ENCODE data around the gene OR52I2.

Gene OR52I2

GRCh38 chr11:4637662-4638047 is 56.1 kb downstream of the OR52I2 start:
- DNase-seq (ENCODE audit: low spot score in 2 of 2) (no peak), ATAC-seq (no peak)
- Mint-ChIP-seq H3K4me3 (no peak overlapping the region), H3K27ac (no peak overlapping the region), H3K4me1 (no peaks in the 10 kb centered on the region), H3K9me3 (no peaks in the 10 kb centered on the region), H3K36me3 (no peaks in the 10 kb centered on the region)

DNA sequence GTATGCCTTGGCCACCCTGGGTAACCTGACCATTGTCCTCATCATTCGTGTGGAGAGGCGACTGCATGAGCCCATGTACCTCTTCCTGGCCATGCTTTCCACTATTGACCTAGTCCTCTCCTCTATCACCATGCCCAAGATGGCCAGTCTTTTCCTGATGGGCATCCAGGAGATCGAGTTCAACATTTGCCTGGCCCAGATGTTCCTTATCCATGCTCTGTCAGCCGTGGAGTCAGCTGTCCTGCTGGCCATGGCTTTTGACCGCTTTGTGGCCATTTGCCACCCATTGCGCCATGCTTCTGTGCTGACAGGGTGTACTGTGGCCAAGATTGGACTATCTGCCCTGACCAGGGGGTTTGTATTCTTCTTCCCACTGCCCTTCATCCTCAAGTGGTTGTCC is 58.4 kb downstream of the OR52I2 start:
- no peak overlapping the region for H3K4me3 Mint-ChIP-seq
- ATAC-seq (no peak), DNase-seq (ENCODE audit: low spot score in 2 of 2) (no peak)
- no peak overlapping the region for H3K27ac Mint-ChIP-seq
- H3K9me3 Mint-ChIP-seq = no peaks in the 10 kb centered on the region
- no peaks in the 10 kb centered on the region for H3K36me3 Mint-ChIP-seq
- H3K4me1 Mint-ChIP-seq = no peaks in the 10 kb centered on the region

DNA sequence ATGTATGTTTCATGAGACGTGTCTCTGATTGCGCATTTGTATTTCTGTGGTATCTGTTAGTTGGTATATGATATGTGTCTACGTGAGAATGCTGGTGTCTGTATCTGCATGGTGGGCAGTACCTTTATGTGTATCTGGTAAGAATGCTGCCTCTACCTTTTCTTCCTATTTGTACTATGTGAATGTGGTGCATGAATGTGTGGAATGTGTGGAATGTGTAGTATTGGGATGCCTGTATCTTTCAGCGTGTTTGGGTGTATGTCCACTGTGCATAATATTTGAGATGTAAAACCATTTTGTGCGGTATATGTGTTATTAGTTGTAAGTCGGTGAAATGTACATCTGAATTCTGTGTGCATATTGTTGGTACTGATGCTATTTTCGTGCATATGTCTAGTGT is 60.0 kb downstream of the OR52I2 start:
- no peaks in the 10 kb centered on the region for H3K9me3 Mint-ChIP-seq
- no peaks in the 10 kb centered on the region for H3K36me3 Mint-ChIP-seq
- no peak for DNase-seq (ENCODE audit: low spot score in 2 of 2)
- no peak for ATAC-seq
- H3K4me1 Mint-ChIP-seq = no peaks in the 10 kb centered on the region
- H3K27ac Mint-ChIP-seq = no peak overlapping the region
- no peak overlapping the region for H3K4me3 Mint-ChIP-seq

DNA sequence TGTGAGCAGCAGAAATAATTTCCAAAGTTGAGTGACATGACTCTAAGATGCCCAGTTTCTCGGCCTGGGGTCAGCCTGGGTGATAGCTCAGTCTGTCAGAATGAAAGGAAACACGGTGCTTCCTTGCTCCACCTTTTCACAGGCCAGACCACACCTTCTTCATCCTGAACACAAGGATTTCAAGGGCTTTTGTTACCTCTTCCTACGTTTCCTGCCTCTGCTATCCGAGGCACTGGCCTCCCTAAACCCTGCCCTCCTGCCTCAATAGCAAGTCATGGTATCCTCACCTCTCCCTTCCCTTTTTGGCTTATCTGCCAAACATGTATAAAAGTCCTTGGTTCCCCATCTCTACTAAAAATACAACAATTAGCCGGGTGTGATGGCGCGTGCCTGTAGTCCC is 60.5 kb downstream of the OR52I2 start:
- no peaks in the 10 kb centered on the region for H3K36me3 Mint-ChIP-seq
- DNase-seq (ENCODE audit: low spot score in 2 of 2) (no peak), ATAC-seq (no peak)
- no peaks in the 10 kb centered on the region for H3K4me1 Mint-ChIP-seq
- no peak overlapping the region for H3K4me3 Mint-ChIP-seq
- no peak overlapping the region for H3K27ac Mint-ChIP-seq
- H3K9me3 Mint-ChIP-seq = no peaks in the 10 kb centered on the region

Measured in stimulated activated effector memory CD8-positive, alpha-beta T cell treated with anti-CD3 and anti-CD28 coated beads, Interleukin-12 subunit alpha, Interleukin-12 subunit beta, amount 100 ng/mL, for 72 hours (primary cell).